Erythroblast (primary cell): Measurements from ENCODE around the gene ATIC.

ENCODE experiments used
- GATA1 ChIP-seq: IDR thresholded peaks from 2 replicates; pipeline ENCODE4 v1.6.1; 2011; ENCODE audit warnings: low read depth, mild to moderate bottlenecking, control low read depth, low read length, moderate library complexity
- POLR2A ChIP-seq: IDR thresholded peaks from 2 replicates; pipeline ENCODE4 v1.6.1; 2011; ENCODE audit warnings: mild to moderate bottlenecking, low read length

DNA sequence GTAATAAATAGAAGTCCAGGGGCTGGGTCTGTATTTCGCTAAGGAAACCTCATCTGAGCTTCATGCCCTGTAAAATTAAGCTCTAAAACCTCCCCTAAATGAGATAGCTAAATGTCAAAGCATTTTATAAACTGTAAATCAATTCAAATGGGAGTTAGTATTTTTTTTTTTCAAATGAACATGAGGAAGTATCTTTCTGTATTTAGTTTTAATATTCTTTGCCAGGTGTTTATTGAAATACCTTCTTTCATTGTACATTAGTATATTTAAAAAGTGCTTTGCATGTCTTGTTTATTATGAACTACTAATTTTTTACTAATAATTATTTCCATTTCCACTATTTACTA, 47.7 kb downstream of the ATIC start:
- TF ChIP-seq POLR2A, result no peak
- no peak for TF ChIP-seq GATA1
